CD4-positive, CD25-positive, alpha-beta regulatory T cell (primary cell): Measurements from ENCODE around the gene WNT7B. TPM values are rescaled to one million over a fixed set of nuclear protein-coding genes. Genes with fewer than 3 reads are reported as not detected.

Source experiments
- ATAC-seq, 2 donors: fragments of 150-1000 bp; cut with Tn5 transposase; one replicate each; pipeline ENCODE4 v1.10.0; 2021; ENCODE audit warnings: low read depth in 2 of 2, moderate number of reproducible peaks in 2 of 2, moderate library complexity in 1 of 2
- DNase-seq, 3 donors: peaks; one replicate each; pipeline versions ENCODE4 v3.0.0 to v3.0.0-alpha.2; 2012 to 2022; ENCODE audit warnings: mixed read lengths in 1 of 3
- H3K27ac ChIP-seq: one replicate; pipeline ENCODE4 v1.7.0; 2013; ENCODE audit warnings: mild to moderate bottlenecking, low read length; ENCODE audit not compliant: insufficient read depth, poor library complexity, severe bottlenecking
- H3K27me3 ChIP-seq: one replicate; pipeline ENCODE4 v1.7.0; 2013; ENCODE audit warnings: low read length; ENCODE audit not compliant: control insufficient read depth, insufficient read depth
- H3K36me3 ChIP-seq: one replicate; pipeline ENCODE4 v1.7.0; 2013; ENCODE audit warnings: mild to moderate bottlenecking, low read length, moderate library complexity; ENCODE audit not compliant: control insufficient read depth, insufficient read depth
- H3K4me1 ChIP-seq: 2 replicates; pipeline ENCODE4 v1.7.0; 2013; ENCODE audit warnings: mild to moderate bottlenecking, low read length; ENCODE audit not compliant: insufficient read depth, control insufficient read depth, poor library complexity, severe bottlenecking
- H3K4me3 ChIP-seq: one replicate; pipeline ENCODE4 v1.7.0; 2013; ENCODE audit warnings: low read depth, mild to moderate bottlenecking, low read length, moderate library complexity
- H3K9me3 ChIP-seq, 2 experiments: 1 replicate in 1 of 2; 2 replicates in 1 of 2; pipeline ENCODE4 v1.7.0; 2013; ENCODE audit warnings: low read length in 2 of 2, mild to moderate bottlenecking in 1 of 2, moderate library complexity in 1 of 2; ENCODE audit not compliant: control insufficient read depth in 2 of 2
- H3K27ac Mint-ChIP-seq, 3 donors: one replicate each; pipeline ENCODE4 v1.8.0; 2020 to 2022; ENCODE audit warnings: mild to moderate bottlenecking in 3 of 3, mixed read lengths in 3 of 3, moderate library complexity in 2 of 3
- H3K27me3 Mint-ChIP-seq: one replicate; pipeline ENCODE4 v1.8.0; 2022; ENCODE audit warnings: mild to moderate bottlenecking, mixed read lengths
- H3K36me3 Mint-ChIP-seq: one replicate; pipeline ENCODE4 v1.8.0; 2020; ENCODE audit warnings: mixed read lengths
- H3K4me1 Mint-ChIP-seq, 4 donors: one replicate each; pipeline ENCODE4 v1.8.0; 2020 to 2022; ENCODE audit warnings: mixed read lengths in 4 of 4, mild to moderate bottlenecking in 1 of 4
- H3K4me3 Mint-ChIP-seq, 4 donors: one replicate each; pipeline ENCODE4 v1.8.0; 2020 to 2022; ENCODE audit warnings: mild to moderate bottlenecking in 4 of 4, mixed read lengths in 4 of 4, moderate library complexity in 3 of 4
- H3K9me3 Mint-ChIP-seq, 7 donors: one replicate each; pipeline ENCODE4 v1.8.0; 2020 to 2022; ENCODE audit warnings: mixed read lengths in 7 of 7, mild to moderate bottlenecking in 3 of 7, moderate library complexity in 2 of 7
- polyA plus RNA-seq, 4 donors: library from polyadenylated mRNA; unstranded; fragments of 300-500 nt; fragmentation: Illumina TruSeq; gene quantifications; one replicate each; pipeline ENCODE4 v1.2.3, GENCODE V29; 2021
- total RNA-seq: library from RNA; stranded (reverse); gene quantifications from one replicate; pipeline ENCODE4 v1.2.3, GENCODE V29; 2022

Gene WNT7B
- total and polyA plus RNA-seq, 5 donors from 2014 or later = not detected

GRCh38 chr22:45984316-45984916 is 7.5 kb upstream of the WNT7B start:
- Histone ChIP-seq H3K36me3 (no peaks in the 10 kb centered on the region), H3K27me3 (no peaks in the 10 kb centered on the region), H3K27ac (no peak overlapping the region), H3K4me1 (no peaks in the 10 kb centered on the region), H3K4me3 (no peak overlapping the region), H3K9me3 (no peaks in the 10 kb centered on the region)
- Mint-ChIP-seq H3K27ac (no peak overlapping the region), H3K36me3 (no peaks in the 10 kb centered on the region), H3K4me3 (peak overlapping the region in 1 of 4 donors; percentile 53), H3K4me1 (no peaks in the 10 kb centered on the region), H3K27me3 (no peaks in the 10 kb centered on the region), H3K9me3 (peaks cover 0 to 7% (median 3%) of the 10 kb centered on the region in 7 donors)
- ATAC-seq (peak in 1 of 2 donors; percentile 21), DNase-seq (no peak)

GRCh38 chr22:45983797-45984196 is 6.8 kb upstream of the WNT7B start:
- Mint-ChIP-seq H3K4me1 (no peaks in the 10 kb centered on the region), H3K27me3 (no peaks in the 10 kb centered on the region), H3K9me3 (peaks cover 0 to 7% (median 3%) of the 10 kb centered on the region in 7 donors), H3K27ac (peak overlapping the region in 1 of 3 donors; percentile 29), H3K36me3 (no peaks in the 10 kb centered on the region), H3K4me3 (peak overlapping the region in 1 of 4 donors; percentile 53)
- no peaks in the 10 kb centered on the region for H3K9me3 ChIP-seq
- no peak for ATAC-seq
- no peaks in the 10 kb centered on the region for H3K27me3 ChIP-seq
- H3K27ac ChIP-seq = no peak overlapping the region
- H3K4me1 ChIP-seq = peaks cover 6% of the 10 kb centered on the region
- no peak for DNase-seq
- H3K36me3 ChIP-seq = no peaks in the 10 kb centered on the region
- no peak overlapping the region for H3K4me3 ChIP-seq

GRCh38 chr22:45980761-45981160 is 3.8 kb upstream of the WNT7B start:
- H3K4me3 Mint-ChIP-seq = no peak overlapping the region
- H3K9me3 ChIP-seq = no peaks in the 10 kb centered on the region
- peaks cover 0 to 5% (median 3%) of the 10 kb centered on the region in 7 donors for H3K9me3 Mint-ChIP-seq
- peaks cover 29% of the 10 kb centered on the region for H3K4me1 ChIP-seq
- no peak for DNase-seq
- no peaks in the 10 kb centered on the region for H3K27me3 ChIP-seq
- no peak overlapping the region for H3K27ac Mint-ChIP-seq
- no peak overlapping the region for H3K27ac ChIP-seq
- H3K36me3 ChIP-seq = no peaks in the 10 kb centered on the region
- no peaks in the 10 kb centered on the region for H3K36me3 Mint-ChIP-seq
- no peak for ATAC-seq
- H3K4me1 Mint-ChIP-seq = peaks cover 0 to 3% (median 0%) of the 10 kb centered on the region in 4 donors
- no peak overlapping the region for H3K4me3 ChIP-seq
- H3K27me3 Mint-ChIP-seq = peaks cover 8% of the 10 kb centered on the region

- Mint-ChIP-seq H3K27me3 (peaks cover 10% of the 10 kb centered on the region), H3K36me3 (no peaks in the 10 kb centered on the region), H3K9me3 (peaks cover 0 to 3% (median 2%) of the 10 kb centered on the region in 7 donors), H3K4me3 (no peak overlapping the region), H3K4me1 (peaks cover 0 to 5% (median 0%) of the 10 kb centered on the region in 4 donors), H3K27ac (no peak overlapping the region)
- Histone ChIP-seq H3K27me3 (no peaks in the 10 kb centered on the region), H3K36me3 (no peaks in the 10 kb centered on the region), H3K9me3 (no peaks in the 10 kb centered on the region), H3K4me1 (peaks cover 29% of the 10 kb centered on the region), H3K4me3 (no peak overlapping the region), H3K27ac (no peak overlapping the region)
- DNase-seq = no peak
- ATAC-seq = no peak
These were observed 3.3 kb upstream of the WNT7B start for GRCh38 chr22:45980268-45980570.

- no peaks in the 10 kb centered on the region for H3K36me3 Mint-ChIP-seq
- no peak overlapping the region for H3K27ac ChIP-seq
- H3K36me3 ChIP-seq = no peaks in the 10 kb centered on the region
- peaks cover 5% of the 10 kb centered on the region for H3K27me3 ChIP-seq
- H3K9me3 ChIP-seq = no peaks in the 10 kb centered on the region
- peaks cover 0 to 3% (median 0%) of the 10 kb centered on the region in 7 donors for H3K9me3 Mint-ChIP-seq
- peaks cover 0 to 11% (median 0%) of the 10 kb centered on the region in 4 donors for H3K4me1 Mint-ChIP-seq
- H3K4me3 Mint-ChIP-seq = peak overlapping the region in 2 of 4 donors; percentile 29 to 50
- no peak overlapping the region for H3K27ac Mint-ChIP-seq
- H3K27me3 Mint-ChIP-seq = peaks cover 23% of the 10 kb centered on the region
- ATAC-seq (no peak), DNase-seq (peak in 1 of 3 donors; percentile 4)
- no peak overlapping the region for H3K4me3 ChIP-seq
- peaks cover 29% of the 10 kb centered on the region for H3K4me1 ChIP-seq
These were observed 1.3 kb upstream of the WNT7B start for GRCh38 chr22:45978275-45978713.

- Mint-ChIP-seq H3K9me3 (peaks cover 0 to 3% (median 0%) of the 10 kb centered on the region in 7 donors), H3K4me1 (peaks cover 0 to 13% (median 0%) of the 10 kb centered on the region in 4 donors), H3K36me3 (no peaks in the 10 kb centered on the region), H3K27ac (no peak overlapping the region), H3K27me3 (peaks cover 28% of the 10 kb centered on the region), H3K4me3 (peak overlapping the region; percentile 29 to 76 (median 53))
- no peak for ATAC-seq
- peaks cover 5% of the 10 kb centered on the region for H3K27me3 ChIP-seq
- no peak overlapping the region for H3K4me3 ChIP-seq
- peaks cover 29% of the 10 kb centered on the region for H3K4me1 ChIP-seq
- no peaks in the 10 kb centered on the region for H3K36me3 ChIP-seq
- no peaks in the 10 kb centered on the region for H3K9me3 ChIP-seq
- no peak overlapping the region for H3K27ac ChIP-seq
- no peak for DNase-seq
These were observed 751 bp upstream of the WNT7B start for GRCh38 chr22:45977551-45978274.

- Histone ChIP-seq H3K4me1 (peaks cover 29% of the 10 kb centered on the region), H3K4me3 (no peak overlapping the region), H3K36me3 (no peaks in the 10 kb centered on the region), H3K9me3 (no peaks in the 10 kb centered on the region), H3K27me3 (peaks cover 5% of the 10 kb centered on the region), H3K27ac (no peak overlapping the region)
- H3K9me3 Mint-ChIP-seq = peaks cover 0 to 3% (median 0%) of the 10 kb centered on the region in 7 donors
- H3K36me3 Mint-ChIP-seq = no peaks in the 10 kb centered on the region
- ATAC-seq (no peak), DNase-seq (no peak)
- H3K27ac Mint-ChIP-seq = no peak overlapping the region
- peaks cover 28% of the 10 kb centered on the region for H3K27me3 Mint-ChIP-seq
- H3K4me1 Mint-ChIP-seq = peaks cover 0 to 13% (median 0%) of the 10 kb centered on the region in 4 donors
- H3K4me3 Mint-ChIP-seq = no peak overlapping the region
These were observed 534 bp downstream of the WNT7B start for GRCh38 chr22:45976254-45977002.
